Measurements from ENCODE around the gene IL37.

DNA sequence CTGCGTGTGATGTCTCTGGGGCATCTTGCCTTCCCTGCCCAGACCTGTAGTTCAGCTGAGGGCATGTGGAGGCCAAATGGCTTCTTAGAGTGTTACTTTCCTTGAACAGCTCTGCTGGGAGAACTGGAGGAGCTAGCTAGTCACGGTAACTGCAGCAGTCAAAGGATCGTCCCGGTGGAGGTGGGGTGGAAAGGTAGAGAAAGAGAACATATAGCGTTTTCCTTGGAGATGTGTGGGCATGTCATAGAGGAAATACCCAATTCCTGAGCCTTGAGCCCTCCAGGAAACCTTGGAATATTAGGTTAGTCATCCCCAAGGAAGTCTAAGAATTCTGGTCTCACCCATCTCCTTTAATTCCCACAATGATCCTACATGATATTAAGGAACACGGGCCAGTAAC lies 33.5 kb upstream of the IL37 start:
- TF ChIP-seq, protein P1, sequence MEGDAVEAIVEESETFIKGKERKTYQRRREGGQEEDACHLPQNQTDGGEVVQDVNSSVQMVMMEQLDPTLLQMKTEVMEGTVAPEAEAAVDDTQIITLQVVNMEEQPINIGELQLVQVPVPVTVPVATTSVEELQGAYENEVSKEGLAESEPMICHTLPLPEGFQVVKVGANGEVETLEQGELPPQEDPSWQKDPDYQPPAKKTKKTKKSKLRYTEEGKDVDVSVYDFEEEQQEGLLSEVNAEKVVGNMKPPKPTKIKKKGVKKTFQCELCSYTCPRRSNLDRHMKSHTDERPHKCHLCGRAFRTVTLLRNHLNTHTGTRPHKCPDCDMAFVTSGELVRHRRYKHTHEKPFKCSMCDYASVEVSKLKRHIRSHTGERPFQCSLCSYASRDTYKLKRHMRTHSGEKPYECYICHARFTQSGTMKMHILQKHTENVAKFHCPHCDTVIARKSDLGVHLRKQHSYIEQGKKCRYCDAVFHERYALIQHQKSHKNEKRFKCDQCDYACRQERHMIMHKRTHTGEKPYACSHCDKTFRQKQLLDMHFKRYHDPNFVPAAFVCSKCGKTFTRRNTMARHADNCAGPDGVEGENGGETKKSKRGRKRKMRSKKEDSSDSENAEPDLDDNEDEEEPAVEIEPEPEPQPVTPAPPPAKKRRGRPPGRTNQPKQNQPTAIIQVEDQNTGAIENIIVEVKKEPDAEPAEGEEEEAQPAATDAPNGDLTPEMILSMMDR (conservative IDR thresholded peaks at IDR 0.05 in 1 of 2, IDR thresholded peaks at IDR 0.05 in 1 of 2; ENCODE audit: low read depth in 1 of 2, low read length in 2 of 2): no peak
- no peak for TF ChIP-seq EZH2 (IDR thresholded peaks at IDR 0.05; ENCODE audit: low read length, missing control alignments)

Measured in fibroblast of lung (primary cell).